Measurements from ENCODE around the gene CDC20. TPM values are rescaled to one million over a fixed set of nuclear protein-coding genes. Genes with fewer than 3 reads are reported as not detected.

CDC20 gene
- total and polyA plus RNA-seq, 2 of the 4 experiments (the other 2 are of a cell fraction), result 103 to 107 TPM

- Histone ChIP-seq H2BK120ac (ENCODE audit: low read depth, low read length) (no peak overlapping the region), H3K4me2 (ENCODE audit: low read depth, low read length) (no peak overlapping the region), H2BK5ac (ENCODE audit: low read depth, low read length, poor library complexity, severe bottlenecking) (no peak overlapping the region), H3K36me3 (ENCODE audit: control insufficient read depth, insufficient read depth, low read length) (peaks cover 4% of the 10 kb centered on the region), H3K27me3 (ENCODE audit: control insufficient read depth, insufficient read depth, low read length) (no peaks in the 10 kb centered on the region), H4K20me1 (ENCODE audit: insufficient read depth, low read length) (no peaks in the 10 kb centered on the region; the same call in 1 of the 2 replicates), H2AK5ac (ENCODE audit: low read depth, low read length) (no peak overlapping the region), H3K9me3 (ENCODE audit: control insufficient read depth, insufficient read depth, low read length) (no peaks in the 10 kb centered on the region), H4K8ac (ENCODE audit: low read depth in 2 of 2, low read length in 2 of 2) (no peak overlapping the region), H3K79me1 (ENCODE audit: low read depth in 1 of 2, low read length in 2 of 2) (peaks cover 33 to 75% of the 10 kb centered on the region in 2 experiments), H3K4ac (ENCODE audit: low read depth, low read length) (no peak overlapping the region), H3K23ac (ENCODE audit: low read depth, low read length) (no peak overlapping the region), H3K14ac (replicated peaks; ENCODE audit: low read depth, low read length) (no peak overlapping the region), H3K9me1 (ENCODE audit: insufficient read depth, low read length) (no peaks in the 10 kb centered on the region), H3K27ac (ENCODE audit: insufficient read depth, low read length) (no peak overlapping the region), H3K18ac (ENCODE audit: low read depth, low read length) (no peak overlapping the region), H3K4me1 (ENCODE audit: control insufficient read depth, insufficient read depth, low read length) (no peaks in the 10 kb centered on the region), H2AFZ (replicated peaks; ENCODE audit: low read length, poor library complexity) (no peak overlapping the region), H2BK15ac (ENCODE audit: low read depth, low read length) (no peak overlapping the region), H4K91ac (ENCODE audit: insufficient read depth, low read depth, low read length) (no peak overlapping the region), H2AK9ac (replicated peaks; ENCODE audit: low read depth, low read length, poor library complexity) (no peak overlapping the region), H3K9ac (ENCODE audit: low read depth, low read length) (no peak overlapping the region), H2BK20ac (ENCODE audit: low read depth, low read length) (no peak overlapping the region), H4K5ac (ENCODE audit: low read depth, low read length) (no peak overlapping the region), H3K4me3 (ENCODE audit: insufficient read depth, low read depth, low read length) (no peak overlapping the region), H3K56ac (ENCODE audit: extremely low read depth, insufficient read depth, low read length) (no peak overlapping the region)
- POLR2A ChIA-PET (ENCODE audit: unreplicated experiment), result no interaction called here
- WGBS, 2 experiments (ENCODE audit: extremely low coverage in 2 of 2, insufficient read length in 1 of 2), result no CpG with 5 or more reads among the region's 4 CpGs
- no peak for ATAC-seq (ENCODE audit: low read depth)
- DNase-seq, result no peak
- dilution Hi-C loops (cut with HindIII; ENCODE audit: low sequenced_read_pairs, unreplicated experiment) (no loop called here), intact Hi-C loops (cut with micrococcal nuclease) (no loop called here), in situ Hi-C loops (cut with MboI; ENCODE audit: low sequenced_read_pairs) (no loop called here)
- CTCF ChIA-PET, result no interaction called here
- no TSS peak for BruUV-seq (replicated peaks)
- TF ChIP-seq MAZ (IDR thresholded peaks at IDR 0.05; ENCODE audit: borderline replicate concordance, low read depth, low read length) (no peak), RAD21 (IDR thresholded peaks at IDR 0.05; ENCODE audit: low read length) (no peak), RCOR1 (IDR thresholded peaks at IDR 0.05; ENCODE audit: insufficient replicate concordance, low read length) (no peak), CEBPB (IDR thresholded peaks at IDR 0.05; ENCODE audit: low read depth, low read length) (no peak), CHD1 (IDR thresholded peaks at IDR 0.05; ENCODE audit: low read depth, low read length) (no peak), USF2 (IDR thresholded peaks at IDR 0.05; ENCODE audit: low read depth, low read length) (no peak), BHLHE40 (IDR thresholded peaks at IDR 0.05; ENCODE audit: low read depth, low read length) (no peak), SMC3 (IDR thresholded peaks at IDR 0.05; ENCODE audit: low read depth, low read length) (no peak), MAFK (IDR thresholded peaks at IDR 0.05; ENCODE audit: low read depth, low read length) (no peak), ELK1 (IDR thresholded peaks at IDR 0.05; ENCODE audit: borderline replicate concordance, low read depth, low read length) (no peak), MXI1 (IDR thresholded peaks at IDR 0.05; ENCODE audit: borderline replicate concordance, low read depth, low read length) (no peak), RFX5 (IDR thresholded peaks at IDR 0.05; ENCODE audit: low read depth, low read length) (no peak), POLR2A (IDR thresholded peaks at IDR 0.05; ENCODE audit: low read depth, low read length) (no peak), FOS (IDR thresholded peaks at IDR 0.05; ENCODE audit: low read depth, low read length) (no peak), NFE2L2 (IDR thresholded peaks at IDR 0.05; ENCODE audit: low read depth, low read length) (no peak)
- TF ChIP-seq, protein P1, sequence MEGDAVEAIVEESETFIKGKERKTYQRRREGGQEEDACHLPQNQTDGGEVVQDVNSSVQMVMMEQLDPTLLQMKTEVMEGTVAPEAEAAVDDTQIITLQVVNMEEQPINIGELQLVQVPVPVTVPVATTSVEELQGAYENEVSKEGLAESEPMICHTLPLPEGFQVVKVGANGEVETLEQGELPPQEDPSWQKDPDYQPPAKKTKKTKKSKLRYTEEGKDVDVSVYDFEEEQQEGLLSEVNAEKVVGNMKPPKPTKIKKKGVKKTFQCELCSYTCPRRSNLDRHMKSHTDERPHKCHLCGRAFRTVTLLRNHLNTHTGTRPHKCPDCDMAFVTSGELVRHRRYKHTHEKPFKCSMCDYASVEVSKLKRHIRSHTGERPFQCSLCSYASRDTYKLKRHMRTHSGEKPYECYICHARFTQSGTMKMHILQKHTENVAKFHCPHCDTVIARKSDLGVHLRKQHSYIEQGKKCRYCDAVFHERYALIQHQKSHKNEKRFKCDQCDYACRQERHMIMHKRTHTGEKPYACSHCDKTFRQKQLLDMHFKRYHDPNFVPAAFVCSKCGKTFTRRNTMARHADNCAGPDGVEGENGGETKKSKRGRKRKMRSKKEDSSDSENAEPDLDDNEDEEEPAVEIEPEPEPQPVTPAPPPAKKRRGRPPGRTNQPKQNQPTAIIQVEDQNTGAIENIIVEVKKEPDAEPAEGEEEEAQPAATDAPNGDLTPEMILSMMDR (conservative IDR thresholded peaks at IDR 0.05; ENCODE audit: low read depth, low read length), result no peak
Measured at GRCh38 chr1:43395523-43395922, 36.7 kb downstream of the CDC20 start.

Measured in IMR-90 (cell line).